ENCODE data around the gene ATRIP.
A peak's percentile ranks its signal among the peaks of the same experiment; 100 is the strongest.

Gene ATRIP

DNA sequence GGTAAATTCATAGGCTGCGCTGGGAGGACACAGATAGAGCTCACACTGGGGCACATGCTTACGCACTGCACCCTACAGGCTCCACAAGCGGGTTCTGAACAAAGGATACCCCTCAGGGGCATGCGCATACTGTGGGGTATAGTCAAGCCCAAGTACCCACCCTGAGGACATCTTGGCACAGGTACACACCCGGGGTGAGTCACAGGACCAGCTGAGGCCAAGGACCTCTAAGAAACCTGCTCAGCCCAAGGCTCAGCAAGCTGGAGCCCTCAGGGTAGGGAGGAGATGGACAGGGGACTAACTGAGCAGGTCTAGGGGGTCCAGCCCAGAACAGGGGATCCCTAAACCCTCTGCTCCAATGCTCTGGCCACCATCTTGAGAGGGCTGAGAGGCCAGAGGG, 54.1 kb downstream of the ATRIP start:
- H3K27ac ChIP-seq, result no peak overlapping the region
- TF ChIP-seq, protein P1, sequence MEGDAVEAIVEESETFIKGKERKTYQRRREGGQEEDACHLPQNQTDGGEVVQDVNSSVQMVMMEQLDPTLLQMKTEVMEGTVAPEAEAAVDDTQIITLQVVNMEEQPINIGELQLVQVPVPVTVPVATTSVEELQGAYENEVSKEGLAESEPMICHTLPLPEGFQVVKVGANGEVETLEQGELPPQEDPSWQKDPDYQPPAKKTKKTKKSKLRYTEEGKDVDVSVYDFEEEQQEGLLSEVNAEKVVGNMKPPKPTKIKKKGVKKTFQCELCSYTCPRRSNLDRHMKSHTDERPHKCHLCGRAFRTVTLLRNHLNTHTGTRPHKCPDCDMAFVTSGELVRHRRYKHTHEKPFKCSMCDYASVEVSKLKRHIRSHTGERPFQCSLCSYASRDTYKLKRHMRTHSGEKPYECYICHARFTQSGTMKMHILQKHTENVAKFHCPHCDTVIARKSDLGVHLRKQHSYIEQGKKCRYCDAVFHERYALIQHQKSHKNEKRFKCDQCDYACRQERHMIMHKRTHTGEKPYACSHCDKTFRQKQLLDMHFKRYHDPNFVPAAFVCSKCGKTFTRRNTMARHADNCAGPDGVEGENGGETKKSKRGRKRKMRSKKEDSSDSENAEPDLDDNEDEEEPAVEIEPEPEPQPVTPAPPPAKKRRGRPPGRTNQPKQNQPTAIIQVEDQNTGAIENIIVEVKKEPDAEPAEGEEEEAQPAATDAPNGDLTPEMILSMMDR (conservative IDR thresholded peaks at IDR 0.05), result no peak

DNA sequence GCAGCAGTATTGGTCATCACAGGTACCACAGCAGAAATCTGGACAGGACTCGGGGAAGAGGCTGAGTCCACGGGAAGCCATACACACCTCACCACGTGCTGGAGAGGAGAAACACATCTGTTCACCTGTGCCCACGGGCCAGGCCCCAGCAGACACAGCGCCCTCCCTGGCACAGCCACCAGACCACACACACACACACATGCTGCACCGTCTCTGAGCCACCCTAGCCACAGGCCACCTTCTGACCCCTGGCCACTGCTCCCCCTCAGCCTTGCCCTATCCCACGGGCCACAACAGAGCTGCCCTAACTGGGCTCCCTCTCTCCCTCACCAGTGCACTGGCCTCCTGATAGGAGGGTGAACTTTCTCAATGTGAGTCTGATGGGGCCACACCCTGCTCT, 54.7 kb downstream of the ATRIP start:
- H3K27ac ChIP-seq, result no peak overlapping the region
- TF ChIP-seq, protein P1 (conservative IDR thresholded peaks at IDR 0.05), result no peak

DNA sequence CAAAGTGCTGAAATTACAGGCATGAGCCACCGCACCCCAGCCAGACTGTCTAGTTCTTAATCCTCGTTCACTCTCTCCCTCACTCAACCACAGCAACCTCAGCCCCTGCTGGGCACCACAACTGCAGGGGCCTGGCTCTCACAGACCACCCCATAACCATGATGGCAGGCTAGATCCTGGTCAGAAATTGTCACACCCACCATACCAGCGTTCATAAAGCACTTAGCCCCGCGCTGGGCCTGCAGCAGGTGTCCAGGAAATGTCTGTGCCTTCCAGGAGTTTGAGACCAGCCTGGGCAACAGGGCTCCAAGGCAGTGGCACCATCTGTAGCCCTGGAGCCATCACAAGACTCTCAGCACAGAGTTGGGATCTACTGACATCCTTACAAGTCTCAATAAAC, 55.6 kb downstream of the ATRIP start:
- H3K27ac ChIP-seq, result no peak overlapping the region; the same call in 1 of the 2 replicates
- TF ChIP-seq, protein P1 (conservative IDR thresholded peaks at IDR 0.05), result no peak

DNA sequence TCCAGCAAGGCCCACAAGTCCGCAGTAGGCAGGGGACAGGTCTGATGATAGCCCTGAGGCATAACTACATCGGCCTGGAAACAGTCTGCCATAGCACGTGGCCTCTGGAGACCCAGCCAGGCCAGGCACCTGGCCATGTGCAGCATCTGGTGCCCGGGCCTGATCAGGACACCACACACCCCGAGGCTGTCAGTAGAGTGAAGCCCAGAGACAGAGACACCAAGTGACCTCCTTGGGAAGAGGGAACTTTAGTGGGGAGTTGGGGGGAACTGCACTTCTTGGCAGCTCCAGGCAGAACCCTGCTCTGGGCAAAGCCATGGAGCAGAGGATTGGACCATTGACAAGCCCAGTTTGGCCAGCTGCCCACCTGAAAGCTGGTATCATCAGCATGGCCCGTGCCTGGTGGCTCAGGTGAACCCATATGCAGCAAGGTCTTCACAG, 56.2 kb downstream of the ATRIP start:
- TF ChIP-seq, protein P1 (conservative IDR thresholded peaks at IDR 0.05), result no peak
- peak overlapping the region; percentile 77 for H3K27ac ChIP-seq

DNA sequence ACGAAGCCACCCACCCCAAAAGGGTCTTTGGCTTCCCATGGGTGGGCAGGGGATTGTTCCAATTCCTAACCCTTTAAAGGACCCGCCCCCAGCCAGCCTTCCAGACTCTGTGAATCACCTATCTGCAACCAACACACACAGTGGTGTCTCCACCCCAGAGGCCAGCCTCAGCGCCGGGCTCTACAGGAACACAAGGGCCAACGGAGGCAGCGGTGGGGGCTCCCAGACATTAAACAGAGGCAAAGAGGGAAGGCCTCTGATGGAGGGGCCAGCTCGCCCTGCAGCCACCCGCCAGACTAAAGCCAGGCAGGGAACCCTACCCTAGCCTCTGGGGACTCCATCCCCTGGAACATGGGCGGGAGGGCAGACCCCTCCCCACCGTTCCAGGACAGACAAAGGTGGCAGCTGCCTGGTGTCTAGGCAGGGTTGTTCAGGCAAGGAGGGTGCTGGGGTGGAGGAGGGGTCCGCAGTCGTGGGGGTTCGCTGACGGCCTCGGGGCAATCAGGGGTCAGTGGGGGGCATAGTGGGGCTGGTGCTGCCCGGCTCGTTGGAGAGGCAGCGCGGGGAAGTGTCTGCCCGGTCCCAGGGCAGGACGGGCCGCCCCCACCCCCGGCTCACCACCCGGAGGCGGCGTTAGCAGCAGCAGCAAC, 57.0 kb downstream of the ATRIP start:
- peak overlapping the region; percentile 77 for H3K27ac ChIP-seq
- TF ChIP-seq, protein P1 (conservative IDR thresholded peaks at IDR 0.05), result no peak

DNA sequence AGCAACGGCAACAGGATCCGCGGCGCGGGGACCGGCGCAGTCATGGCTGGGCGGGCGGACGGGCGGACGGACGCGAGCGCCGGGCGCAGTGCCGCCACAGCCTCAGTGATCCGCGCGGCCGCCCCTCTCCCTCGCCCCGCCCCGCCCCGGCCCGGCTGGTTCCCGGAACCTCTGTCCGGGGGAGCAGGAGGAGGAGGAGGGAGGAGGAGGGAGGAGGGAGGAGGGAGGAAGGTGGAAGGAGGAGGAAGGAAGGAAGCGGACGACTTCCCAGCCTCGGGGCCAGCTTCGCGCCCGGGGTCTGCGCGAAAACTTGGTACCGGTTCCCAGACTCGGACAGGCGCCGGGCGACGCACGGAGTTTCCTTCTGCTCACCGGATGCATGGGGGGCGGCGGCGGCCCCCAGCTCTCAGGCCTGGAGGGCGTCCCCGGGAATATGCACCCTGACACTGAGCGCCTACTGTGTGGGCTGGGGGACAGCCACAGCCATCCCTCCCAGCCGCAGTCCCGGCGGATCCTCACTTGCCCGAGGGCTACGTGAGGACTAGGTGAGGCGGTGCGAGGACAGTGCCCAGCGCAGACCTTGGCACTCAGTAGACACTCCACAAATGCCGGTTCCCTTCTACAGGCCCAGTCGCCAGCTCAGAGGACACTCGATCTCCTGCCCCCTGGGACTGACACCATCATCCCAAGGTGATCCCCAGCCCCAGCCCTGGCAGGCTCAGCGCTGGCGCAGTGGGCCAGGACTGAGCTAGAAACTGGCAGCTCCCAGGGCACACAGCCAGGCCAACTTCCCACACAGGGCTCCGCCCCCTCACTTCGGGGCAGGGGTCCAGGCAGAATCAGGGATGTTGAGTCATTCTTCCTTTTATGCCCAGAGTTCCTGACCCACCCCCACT, 57.8 kb downstream of the ATRIP start, which contains the start of gene SHISA5:
SHISA5 (minus strand) TSS at position 124 of the 896 bp plus-strand sequence; CDS start at position 44, 80 bp downstream.
- H3K27ac ChIP-seq, result peak within 1 kb of the TSS; percentile 77
- TF ChIP-seq, protein P1 (conservative IDR thresholded peaks at IDR 0.05), result no peak

DNA sequence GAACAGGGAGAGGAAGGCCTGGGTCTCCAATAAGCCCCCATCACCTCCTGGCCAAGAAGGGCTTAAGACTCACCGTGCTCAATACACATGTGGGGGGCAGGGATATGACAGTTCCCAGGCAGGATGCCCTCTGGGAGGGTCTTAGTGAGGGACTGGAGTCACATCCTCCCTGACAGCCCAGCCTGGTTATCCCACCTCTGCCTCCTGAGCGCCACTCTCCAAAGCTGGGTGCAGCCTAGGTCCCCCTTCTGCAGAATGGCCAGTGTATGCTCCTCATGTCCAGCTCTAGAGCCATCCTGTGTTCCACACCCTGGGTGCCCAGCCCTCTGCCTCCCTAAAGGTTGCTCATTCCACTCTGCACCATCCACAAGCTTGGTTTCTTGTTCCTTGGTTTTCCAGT, 58.6 kb downstream of the ATRIP start:
- peak overlapping the region; percentile 77 for H3K27ac ChIP-seq
- TF ChIP-seq, protein P1 (conservative IDR thresholded peaks at IDR 0.05), result no peak
